GM13976 (cell line): ENCODE data around the gene TAF4B.

Experiments
- DNase-seq: peaks from one replicate; pipeline ENCODE4 v3.0.0; 2012; ENCODE audit warnings: low spot score
- CTCF ChIP-seq: IDR thresholded peaks from 2 replicates; pipeline ENCODE4 v1.5.1; 2012; ENCODE audit warnings: borderline replicate concordance, mild to moderate bottlenecking; ENCODE audit not compliant: insufficient read depth; ENCODE audit errors: extremely low read depth, missing control alignments, control extremely low read depth
- in situ Hi-C: fragments of 300-500 bp; cut with MboI; formaldehyde crosslinking; loops from one replicate; pipeline ENCODE4 v1.12.0; 2022; ENCODE audit warnings: low sequenced_read_pairs, mixed read lengths, inconsistent platforms; ENCODE audit not compliant: unreplicated experiment

The TAF4B gene

GRCh38 chr18:26406854-26407517 is 180.7 kb downstream of the TAF4B start:
- in situ Hi-C loops, result loop anchor here (10.0 to 25.0 kb wide), 3 partner anchors 238 to 580 kb away; no protein-coding TSS in a partner anchor
- no peak for DNase-seq
- TF ChIP-seq CTCF, result no peak

- in situ Hi-C loops, result loop anchor here (10.0 to 25.0 kb wide), 3 partner anchors 237 to 579 kb away; no protein-coding TSS in a partner anchor
- DNase-seq, result no peak
- no peak for TF ChIP-seq CTCF
These were observed 181.7 kb downstream of the TAF4B start for GRCh38 chr18:26407736-26408601.

- no peak for DNase-seq
- TF ChIP-seq CTCF, result no peak
- in situ Hi-C loops, result loop anchor here (10.0 to 25.0 kb wide), 3 partner anchors 236 to 578 kb away; no protein-coding TSS in a partner anchor
These were observed 182.8 kb downstream of the TAF4B start for GRCh38 chr18:26409091-26409490.

GRCh38 chr18:26414901-26415440 is 188.7 kb downstream of the TAF4B start:
- in situ Hi-C loops, result loop anchor here (25.0 kb wide), 2 partner anchors 347 to 572 kb away; no protein-coding TSS in a partner anchor
- TF ChIP-seq CTCF, result no peak
- DNase-seq, result no peak

GRCh38 chr18:26415631-26416030 is 189.4 kb downstream of the TAF4B start:
- no peak for TF ChIP-seq CTCF
- no peak for DNase-seq
- in situ Hi-C loops, result loop anchor here (25.0 kb wide), 2 partner anchors 347 to 572 kb away; no protein-coding TSS in a partner anchor

- in situ Hi-C loops, result loop anchor here (25.0 kb wide), 2 partner anchors 346 to 571 kb away; no protein-coding TSS in a partner anchor
- no peak for TF ChIP-seq CTCF
- no peak for DNase-seq
These were observed 190.5 kb downstream of the TAF4B start for GRCh38 chr18:26416652-26417150.
